ENCODE results near the gene SLC5A4.

- no peak for TF ChIP-seq CTCF (IDR thresholded peaks at IDR 0.05)
- TF ChIP-seq POLR2A (IDR thresholded peaks at IDR 0.05): no peak
Observed at GRCh38 chr22:32267011-32267410, 11.9 kb upstream of the SLC5A4 start.

Data from tibial nerve (tissue), 3 donors.